Liver (tissue), 9 donors: ENCODE results near the gene UNC45B. TPM values are rescaled to one million over a fixed set of nuclear protein-coding genes. Genes with fewer than 3 reads are reported as not detected.

ENCODE experiments used
- DNase-seq: peaks from one replicate; pipeline ENCODE4 v3.0.0-alpha.2; 2017; ENCODE audit warnings: low spot score
- H3K27ac ChIP-seq, 2 donors: one replicate each; pipeline ENCODE4 v1.7.0; 2013; ENCODE audit warnings: inconsistent platforms in 2 of 2, low read length in 2 of 2, control low read depth in 1 of 2, low read depth in 1 of 2, mild to moderate bottlenecking in 1 of 2
- H3K27me3 ChIP-seq, 4 donors: one replicate each; pipeline versions ENCODE4 v1.6.1 to v1.7.0; 2013; ENCODE audit warnings: low read length in 3 of 4, inconsistent platforms in 1 of 4, mild to moderate bottlenecking in 1 of 4, moderate library complexity in 1 of 4; ENCODE audit not compliant: control insufficient read depth in 4 of 4, insufficient read depth in 4 of 4
- H3K36me3 ChIP-seq, 4 donors: one replicate each; pipeline versions ENCODE4 v1.6.1 to v1.7.0; 2013; ENCODE audit warnings: low read length in 3 of 4, mild to moderate bottlenecking in 3 of 4, low read depth in 1 of 4, moderate library complexity in 1 of 4; ENCODE audit not compliant: control insufficient read depth in 4 of 4, insufficient read depth in 3 of 4
- H3K4me1 ChIP-seq, 4 donors: one replicate each; pipeline versions ENCODE4 v1.6.1 to v1.7.0; 2013; ENCODE audit warnings: low read length in 3 of 4, mild to moderate bottlenecking in 3 of 4, moderate library complexity in 1 of 4; ENCODE audit not compliant: control insufficient read depth in 4 of 4, insufficient read depth in 4 of 4
- H3K4me3 ChIP-seq, 3 donors: one replicate each; pipeline versions ENCODE4 v1.6.1 to v1.7.0; 2013; ENCODE audit warnings: low read length in 3 of 3, control low read depth in 1 of 3, low read depth in 1 of 3, mild to moderate bottlenecking in 1 of 3
- H3K9ac ChIP-seq, 2 donors: one replicate each; pipeline ENCODE4 v1.7.0; 2013; ENCODE audit warnings: low read length in 2 of 2, mild to moderate bottlenecking in 2 of 2, moderate library complexity in 2 of 2, control low read depth in 1 of 2, low read depth in 1 of 2
- H3K9me3 ChIP-seq, 4 donors: one replicate each; pipeline versions ENCODE4 v1.6.1 to v1.7.0; 2013; ENCODE audit warnings: low read length in 3 of 4; ENCODE audit not compliant: control insufficient read depth in 4 of 4
- ATF3 ChIP-seq: IDR thresholded peaks from 2 replicates; pipeline ENCODE4 v1.6.1; 2016; ENCODE audit warnings: antibody characterized with exemption
- CTCF ChIP-seq: fragments of 150-350 bp; IDR thresholded peaks from 2 replicates; pipeline ENCODE4 v1.5.1; 2017; ENCODE audit warnings: improper control_type of control experiment, low read depth, low read length; ENCODE audit not compliant: missing input control
- EGR1 ChIP-seq, 2 donors: IDR thresholded peaks; 2 replicates each; pipeline ENCODE4 v1.6.1; 2016 to 2018; ENCODE audit warnings: antibody characterized with exemption in 2 of 2, low read depth in 2 of 2
- FOXA2 ChIP-seq: IDR thresholded peaks from 2 replicates; pipeline ENCODE4 v1.6.1; 2016; ENCODE audit warnings: antibody characterized with exemption
- GABPA ChIP-seq, 2 donors: IDR thresholded peaks in 1 of 2; conservative IDR thresholded peaks in 1 of 2; 2 replicates each; pipeline ENCODE4 v1.6.1; 2016; ENCODE audit warnings: antibody characterized with exemption in 2 of 2, mild to moderate bottlenecking in 1 of 2, moderate library complexity in 1 of 2
- HNF4A ChIP-seq, 2 donors: conservative IDR thresholded peaks; 2 replicates each; pipeline ENCODE4 v1.6.1; 2016; ENCODE audit warnings: antibody characterized with exemption in 2 of 2, mild to moderate bottlenecking in 2 of 2
- HNF4G ChIP-seq: IDR thresholded peaks from 2 replicates; pipeline ENCODE4 v1.6.1; 2016; ENCODE audit warnings: antibody characterized with exemption
- JUND ChIP-seq, 2 donors: IDR thresholded peaks; 2 replicates each; pipeline ENCODE4 v1.6.1; 2016; ENCODE audit warnings: antibody characterized with exemption in 2 of 2
- NR2F2 ChIP-seq: IDR thresholded peaks from 2 replicates; pipeline ENCODE4 v1.6.1; 2016; ENCODE audit warnings: antibody characterized with exemption
- RAD21 ChIP-seq, 2 donors: IDR thresholded peaks; 2 replicates each; pipeline ENCODE4 v1.6.1; 2016; ENCODE audit warnings: antibody characterized with exemption in 2 of 2, mild to moderate bottlenecking in 2 of 2
- REST ChIP-seq: IDR thresholded peaks from 2 replicates; pipeline ENCODE4 v1.6.1; 2016; ENCODE audit warnings: antibody characterized with exemption, mild to moderate bottlenecking
- RXRA ChIP-seq, 2 donors: IDR thresholded peaks; 2 replicates each; pipeline ENCODE4 v1.6.1; 2017 to 2018; ENCODE audit warnings: antibody characterized with exemption in 2 of 2, mild to moderate bottlenecking in 1 of 2
- TAF1 ChIP-seq: conservative IDR thresholded peaks from 2 replicates; pipeline ENCODE4 v1.6.1; 2016; ENCODE audit warnings: antibody characterized with exemption, mild to moderate bottlenecking
- YY1 ChIP-seq: IDR thresholded peaks from 2 replicates; pipeline ENCODE4 v1.6.1; 2016; ENCODE audit warnings: antibody characterized with exemption, mild to moderate bottlenecking
- ZBTB33 ChIP-seq: IDR thresholded peaks from 2 replicates; pipeline ENCODE4 v1.6.1; 2016; ENCODE audit warnings: antibody characterized with exemption
- WGBS: extraction: QIAGEN DNeasy Blood & Tissue Kit; methylation state at CpG from one replicate; pipeline ENCODE4 v1.1.7; 2013; 5-methylcytosine and 5-hydroxymethylcytosine counted together
- polyA plus RNA-seq, 2 donors: library from polyadenylated mRNA; stranded (reverse) in 1 of 2; unstranded in 1 of 2; fragments of 200-250 nt in 1 of 2; fragments of >200 nt in 1 of 2; fragmentation: Nextera tagmentation in 1 of 2; extraction: Ambion mirVana in 1 of 2; gene quantifications; one replicate each; pipeline versions ENCODE4 v1.2.1 to v1.2.3, GENCODE V29; 2013 to 2015
- total RNA-seq, 2 donors: library from RNA; depleted of rRNA; stranded (reverse); fragments of >200 nt; gene quantifications; one replicate each; pipeline ENCODE4 v1.2.3, GENCODE V29; 2014
- TF ChIP-seq, protein P1 (sequence below): IDR thresholded peaks from 2 replicates; pipeline ENCODE4 v1.6.1; 2016; ENCODE audit warnings: antibody characterized with exemption
- donor health status: healthy.
- donor health status: healthy.
- donor health status: healthy.
- donor health status: healthy.
- donor health status: healthy.

Gene UNC45B
- total and polyA plus RNA-seq, 4 donors: 0.02 to 0.09 TPM; not detected in 2

- TF ChIP-seq HNF4G: no peak
- TF ChIP-seq REST: no peak
- no peak for TF ChIP-seq ZBTB33
- no peak for TF ChIP-seq ATF3
- no peak for TF ChIP-seq HNF4A (conservative IDR thresholded peaks at IDR 0.05)
- no peak for TF ChIP-seq FOXA2
- no peak for TF ChIP-seq RAD21 (IDR thresholded peaks at IDR 0.05)
- no peak for TF ChIP-seq TAF1
- no peak for TF ChIP-seq NR2F2
- TF ChIP-seq YY1: no peak
- TF ChIP-seq GABPA (IDR thresholded peaks at IDR 0.05 in 1 of 2, conservative IDR thresholded peaks at IDR 0.05 in 1 of 2): no peak
- no peak for TF ChIP-seq RXRA (IDR thresholded peaks at IDR 0.05)
- TF ChIP-seq, protein P1, sequence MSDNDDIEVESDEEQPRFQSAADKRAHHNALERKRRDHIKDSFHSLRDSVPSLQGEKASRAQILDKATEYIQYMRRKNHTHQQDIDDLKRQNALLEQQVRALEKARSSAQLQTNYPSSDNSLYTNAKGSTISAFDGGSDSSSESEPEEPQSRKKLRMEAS: no peak
- TF ChIP-seq CTCF: no peak
- no peak for TF ChIP-seq JUND (IDR thresholded peaks at IDR 0.05)
- TF ChIP-seq EGR1 (IDR thresholded peaks at IDR 0.05; ENCODE audit: low read depth in 2 of 2): no peak
- H3K27ac ChIP-seq: no peak overlapping the region
- no peak overlapping the region for H3K9ac ChIP-seq
- no peaks in the 10 kb centered on the region for H3K27me3 ChIP-seq
- no peak overlapping the region for H3K4me3 ChIP-seq
- 91% methylated on average over 12 of the region's 12 CpGs for WGBS
- no peaks in the 10 kb centered on the region for H3K9me3 ChIP-seq
- H3K36me3 ChIP-seq: no peaks in the 10 kb centered on the region
- no peak for DNase-seq
- peaks cover 2 to 15% (median 5%) of the 10 kb centered on the region in 4 donors for H3K4me1 ChIP-seq
Measured at GRCh38 chr17:35116845-35117244, 30.8 kb upstream of the UNC45B start.

DNA sequence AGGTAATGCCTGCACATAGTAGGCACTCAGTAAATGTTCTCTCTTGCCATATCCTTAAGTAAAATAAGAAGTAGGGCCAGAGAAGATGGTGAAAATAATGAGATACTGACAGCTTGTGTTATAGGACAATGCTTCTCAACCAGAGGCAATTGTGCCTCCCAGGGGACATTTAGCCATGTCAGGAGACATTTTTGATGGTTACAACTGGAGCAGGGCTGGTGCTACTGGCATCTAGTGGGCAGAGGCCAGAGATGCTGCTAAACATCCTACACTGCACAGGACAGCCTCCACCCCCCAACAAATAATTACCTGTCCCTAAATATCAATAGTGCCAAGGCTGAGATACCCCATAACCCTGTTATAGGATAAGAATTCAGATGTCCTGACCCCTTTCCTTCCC is 29.6 kb upstream of the UNC45B start:
- TF ChIP-seq TAF1: no peak
- TF ChIP-seq CTCF: peak; percentile 9
- peak; percentile 59 to 71 for TF ChIP-seq RAD21 (IDR thresholded peaks at IDR 0.05)
- H3K27ac ChIP-seq: no peak overlapping the region
- no peak overlapping the region for H3K4me3 ChIP-seq
- no peak for DNase-seq
- H3K4me1 ChIP-seq: peaks cover 2 to 15% (median 5%) of the 10 kb centered on the region in 4 donors
- no peaks in the 10 kb centered on the region for H3K9me3 ChIP-seq
- no peaks in the 10 kb centered on the region for H3K36me3 ChIP-seq
- H3K9ac ChIP-seq: no peak overlapping the region
- no peaks in the 10 kb centered on the region for H3K27me3 ChIP-seq
